C1 segment of cervical spinal cord (tissue), 14 donors: ENCODE measurements around the gene SCYL1.

Experiments
- DNase-seq, 14 donors: peaks; one replicate each; lab custom pipeline; 2025; lab: John Stamatoyannopoulos, UW

Gene SCYL1

GRCh38 chr11:65532388-65533064 is 7.6 kb downstream of the SCYL1 start:
- DNase-seq = no peak

GRCh38 chr11:65535102-65535501 is 10.2 kb downstream of the SCYL1 start:
- DNase-seq = no peak

- no peak for DNase-seq
Measured at GRCh38 chr11:65536412-65537295, 11.8 kb downstream of the SCYL1 start.

GRCh38 chr11:65537296-65537597 is 12.4 kb downstream of the SCYL1 start:
- DNase-seq = no peak

GRCh38 chr11:65537620-65538231 is 12.8 kb downstream of the SCYL1 start:
- DNase-seq = no peak

GRCh38 chr11:65538232-65538914 is 13.5 kb downstream of the SCYL1 start:
- no peak for DNase-seq

- no peak for DNase-seq
Measured at GRCh38 chr11:65538915-65539743, 14.2 kb downstream of the SCYL1 start.

GRCh38 chr11:65539744-65540289 is 14.9 kb downstream of the SCYL1 start:
- no peak for DNase-seq

GRCh38 chr11:65540290-65541092 is 15.6 kb downstream of the SCYL1 start:
- peak; percentile 66 to 94 (median 89) for DNase-seq

GRCh38 chr11:65541093-65541982 is 16.5 kb downstream of the SCYL1 start:
- no peak for DNase-seq

- no peak for DNase-seq
Measured at GRCh38 chr11:65542738-65543390, 18.0 kb downstream of the SCYL1 start.

- no peak for DNase-seq
Measured at GRCh38 chr11:65545853-65546216, 21.0 kb downstream of the SCYL1 start.

- DNase-seq = peak in 7 of 14 donors; percentile 25 to 55 (median 37)
Measured at GRCh38 chr11:65546217-65546958, 21.5 kb downstream of the SCYL1 start.

- no peak for DNase-seq
Measured at GRCh38 chr11:65547446-65548125, 22.7 kb downstream of the SCYL1 start.

GRCh38 chr11:65548395-65548794 is 23.5 kb downstream of the SCYL1 start:
- peak in 4 of 14 donors; percentile 15 to 60 (median 46) for DNase-seq

GRCh38 chr11:65549096-65549495 is 24.2 kb downstream of the SCYL1 start:
- no peak for DNase-seq
